Gastrocnemius medialis (tissue), 4 donors: ENCODE measurements around the gene CUL9. TPM values are rescaled to one million over a fixed set of nuclear protein-coding genes. Genes with fewer than 3 reads are reported as not detected.

Experiments used
- ATAC-seq, 2 donors: fragments of 150-250 bp; one replicate each; pipeline ENCODE4 v1.9.1; 2016
- DNase-seq, 2 donors: peaks; one replicate each; pipeline ENCODE4 v3.0.0-alpha.2; 2019
- H3K27ac ChIP-seq, 4 donors: fragments of 200-600 bp; sonication (generic); 1 replicate in 1 of 4; 2 replicates in 3 of 4; pipeline ENCODE4 v1.5.1; 2016 to 2018; ENCODE audit warnings: mild to moderate bottlenecking in 2 of 4, moderate library complexity in 1 of 4
- H3K27me3 ChIP-seq, 3 donors: fragments of 200-600 bp; sonication (generic) in 2 of 3; 1 replicate in 1 of 3; 2 replicates in 2 of 3; pipeline versions ENCODE4 v1.5.1 to v1.6.0; 2016 to 2019; ENCODE audit warnings: mild to moderate bottlenecking in 1 of 3, moderate library complexity in 1 of 3
- H3K36me3 ChIP-seq, 2 donors: fragments of 200-600 bp; sonication (generic) in 1 of 2; one replicate each; pipeline ENCODE4 v1.5.1; 2017 to 2018
- H3K4me1 ChIP-seq, 2 donors: fragments of 200-600 bp; sonication (generic) in 1 of 2; one replicate each; pipeline ENCODE4 v1.5.1; 2016 to 2017; ENCODE audit warnings: mild to moderate bottlenecking in 2 of 2
- H3K4me3 ChIP-seq, 4 donors: fragments of 200-600 bp; sonication (generic) in 3 of 4; 1 replicate in 1 of 4; 2 replicates in 3 of 4; pipeline ENCODE4 v1.5.1; 2016 to 2019; ENCODE audit warnings: mild to moderate bottlenecking in 2 of 4
- H3K9me3 ChIP-seq, 3 donors: fragments of 200-600 bp; sonication (generic) in 2 of 3; 1 replicate in 1 of 3; 2 replicates in 2 of 3; pipeline ENCODE4 v1.5.1; 2016 to 2019
- POLR2A ChIP-seq, 2 donors: fragments of 450-650 bp; IDR thresholded peaks; one replicate each; pipeline ENCODE4 v1.6.1; 2017; ENCODE audit warnings: antibody characterized with exemption in 2 of 2, mild to moderate bottlenecking in 2 of 2, moderate library complexity in 2 of 2
- in situ Hi-C, 4 donors: fragments of 200-750 bp; cut with MboI; loops; one replicate each; pipeline versions ENCODE4 v1.15.0 to v1.8.0; 2017; ENCODE audit warnings: low sequenced_read_pairs in 4 of 4
- intact Hi-C: fragments of 100-400 bp; cut with DNase I; formaldehyde crosslinking; loops from one replicate; pipeline ENCODE4 v1.15.1; 2023; ENCODE audit warnings: low total_unique reads
- total RNA-seq, 4 donors: library from RNA; depleted of rRNA; stranded (reverse); fragments of >200 nt; gene quantifications; one replicate each; pipeline versions ENCODE4 v1.1.0 to v1.2.3, GENCODE V29; 2016
- TF ChIP-seq, protein P1 (sequence below), 5 experiments: fragments of 450-650 bp in 3 of 5; fragments of 200-600 bp in 2 of 5; sonication (generic) in 2 of 5; IDR thresholded peaks in 4 of 5; conservative IDR thresholded peaks in 1 of 5; 1 replicate in 4 of 5; 2 replicates in 1 of 5; pipeline ENCODE4 v1.5.1; 2016 to 2019; ENCODE audit warnings: antibody characterized with exemption in 5 of 5, mild to moderate bottlenecking in 3 of 5, moderate library complexity in 3 of 5

The CUL9 gene
- total RNA-seq, 4 donors from 2014 or later, result 5.3 to 20.1 (median 7.1) TPM

DNA sequence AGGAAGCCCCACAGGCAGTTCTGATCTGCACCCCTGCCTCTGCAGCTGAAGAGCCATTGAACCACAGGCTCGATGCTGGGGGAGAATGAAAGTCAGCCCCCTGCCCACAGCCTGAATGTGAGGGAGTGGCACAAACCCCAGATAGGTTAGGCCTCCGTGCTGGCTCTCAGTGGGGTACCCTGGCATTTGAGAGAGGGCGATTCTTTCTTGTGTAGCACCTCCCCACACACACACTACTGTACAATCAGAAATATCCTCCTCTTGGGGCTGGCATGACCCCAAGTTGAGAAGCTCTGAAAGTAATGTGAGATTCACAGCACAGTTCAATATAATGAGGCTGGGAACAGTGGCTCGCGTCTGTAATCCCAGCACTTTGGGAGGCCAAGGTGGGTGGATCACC is 79.2 kb downstream of the CUL9 start:
- intact Hi-C loops, result no loop called here
- H3K27me3 ChIP-seq, result no peaks in the 10 kb centered on the region
- ATAC-seq (no peak), DNase-seq (no peak)
- no peaks in the 10 kb centered on the region for H3K36me3 ChIP-seq
- no peaks in the 10 kb centered on the region for H3K4me1 ChIP-seq
- H3K9me3 ChIP-seq, result no peaks in the 10 kb centered on the region
- H3K4me3 ChIP-seq, result no peak overlapping the region
- H3K27ac ChIP-seq, result no peak overlapping the region
- in situ Hi-C loops, result no loop called here
- TF ChIP-seq POLR2A (IDR thresholded peaks at IDR 0.05), result no peak
- TF ChIP-seq, protein P1, sequence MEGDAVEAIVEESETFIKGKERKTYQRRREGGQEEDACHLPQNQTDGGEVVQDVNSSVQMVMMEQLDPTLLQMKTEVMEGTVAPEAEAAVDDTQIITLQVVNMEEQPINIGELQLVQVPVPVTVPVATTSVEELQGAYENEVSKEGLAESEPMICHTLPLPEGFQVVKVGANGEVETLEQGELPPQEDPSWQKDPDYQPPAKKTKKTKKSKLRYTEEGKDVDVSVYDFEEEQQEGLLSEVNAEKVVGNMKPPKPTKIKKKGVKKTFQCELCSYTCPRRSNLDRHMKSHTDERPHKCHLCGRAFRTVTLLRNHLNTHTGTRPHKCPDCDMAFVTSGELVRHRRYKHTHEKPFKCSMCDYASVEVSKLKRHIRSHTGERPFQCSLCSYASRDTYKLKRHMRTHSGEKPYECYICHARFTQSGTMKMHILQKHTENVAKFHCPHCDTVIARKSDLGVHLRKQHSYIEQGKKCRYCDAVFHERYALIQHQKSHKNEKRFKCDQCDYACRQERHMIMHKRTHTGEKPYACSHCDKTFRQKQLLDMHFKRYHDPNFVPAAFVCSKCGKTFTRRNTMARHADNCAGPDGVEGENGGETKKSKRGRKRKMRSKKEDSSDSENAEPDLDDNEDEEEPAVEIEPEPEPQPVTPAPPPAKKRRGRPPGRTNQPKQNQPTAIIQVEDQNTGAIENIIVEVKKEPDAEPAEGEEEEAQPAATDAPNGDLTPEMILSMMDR (IDR thresholded peaks at IDR 0.05 in 4 of 5, conservative IDR thresholded peaks at IDR 0.05 in 1 of 5), result no peak

DNA sequence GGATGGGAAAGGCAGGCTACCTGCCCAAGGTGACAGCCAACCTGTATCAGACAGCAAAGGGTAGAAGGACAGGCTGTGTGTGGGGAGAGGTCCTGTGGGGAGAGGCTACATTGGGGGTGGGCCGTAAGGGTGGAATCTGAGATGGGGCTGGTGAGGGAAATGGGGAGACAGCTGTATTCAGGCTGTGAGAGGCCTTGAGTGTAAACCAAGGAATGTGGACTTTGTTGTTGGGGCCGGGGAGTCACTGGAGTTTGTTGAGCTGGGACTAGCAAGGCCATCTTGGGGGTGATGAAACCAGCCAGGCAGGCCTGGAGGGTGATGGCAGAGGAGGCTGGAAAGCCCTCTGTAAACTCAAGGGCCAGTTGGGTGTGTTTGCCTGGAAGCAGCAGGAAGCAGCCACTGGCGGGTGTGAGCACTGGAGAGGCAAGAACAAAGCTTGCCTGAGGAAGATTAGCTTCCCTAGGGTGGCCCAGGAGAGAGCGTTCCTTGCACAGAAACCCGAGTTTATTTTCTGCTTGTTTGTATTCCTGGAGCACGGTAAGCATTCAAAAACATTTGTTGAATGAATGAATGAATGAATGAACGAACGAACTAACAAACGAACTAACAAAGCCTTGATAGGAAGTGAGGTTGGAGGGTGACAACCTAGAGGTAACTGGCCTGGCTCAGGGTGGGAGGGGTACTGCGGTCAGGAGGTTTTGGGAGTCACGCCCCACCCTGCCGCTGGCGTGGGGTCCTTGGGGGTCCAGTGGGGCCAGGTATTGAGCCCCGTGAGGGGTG is 80.2 kb downstream of the CUL9 start:
- DNase-seq, result no peak
- intact Hi-C loops, result no loop called here
- Histone ChIP-seq H3K36me3 (no peaks in the 10 kb centered on the region), H3K9me3 (no peaks in the 10 kb centered on the region), H3K4me1 (no peaks in the 10 kb centered on the region), H3K4me3 (no peak overlapping the region), H3K27me3 (no peaks in the 10 kb centered on the region), H3K27ac (no peak overlapping the region)
- no peak for ATAC-seq
- in situ Hi-C loops, result no loop called here
- no peak for TF ChIP-seq POLR2A (IDR thresholded peaks at IDR 0.05)
- TF ChIP-seq, protein P1 (IDR thresholded peaks at IDR 0.05 in 4 of 5, conservative IDR thresholded peaks at IDR 0.05 in 1 of 5), result no peak

DNA sequence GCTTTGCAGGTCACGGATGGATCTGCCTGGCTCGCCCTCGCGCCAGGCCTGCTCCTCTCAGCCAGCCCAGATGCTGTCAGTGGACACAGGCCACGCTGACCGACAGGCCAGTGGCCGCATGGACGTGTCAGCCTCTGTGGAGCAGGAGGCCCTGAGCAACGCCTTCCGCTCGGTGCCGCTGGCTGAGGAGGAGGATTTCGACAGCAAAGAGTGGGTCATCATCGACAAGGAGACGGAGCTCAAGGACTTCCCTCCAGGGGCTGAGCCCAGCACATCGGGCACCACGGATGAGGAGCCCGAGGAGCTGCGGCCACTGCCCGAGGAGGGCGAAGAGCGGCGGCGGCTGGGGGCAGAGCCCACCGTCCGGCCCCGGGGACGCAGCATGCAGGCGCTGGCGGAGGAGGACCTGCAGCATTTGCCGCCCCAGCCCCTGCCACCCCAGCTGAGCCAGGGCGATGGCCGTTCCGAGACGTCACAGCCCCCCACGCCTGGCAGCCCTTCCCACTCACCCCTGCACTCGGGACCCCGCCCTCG is 80.9 kb downstream of the CUL9 start:
- ATAC-seq, result no peak
- no peak overlapping the region for H3K4me3 ChIP-seq
- TF ChIP-seq POLR2A (IDR thresholded peaks at IDR 0.05), result no peak
- TF ChIP-seq, protein P1 (IDR thresholded peaks at IDR 0.05 in 4 of 5, conservative IDR thresholded peaks at IDR 0.05 in 1 of 5), result no peak
- H3K27me3 ChIP-seq, result no peaks in the 10 kb centered on the region
- H3K4me1 ChIP-seq, result no peaks in the 10 kb centered on the region
- no peaks in the 10 kb centered on the region for H3K9me3 ChIP-seq
- intact Hi-C loops, result no loop called here
- no peaks in the 10 kb centered on the region for H3K36me3 ChIP-seq
- DNase-seq, result no peak
- no peak overlapping the region for H3K27ac ChIP-seq
- in situ Hi-C loops, result no loop called here

DNA sequence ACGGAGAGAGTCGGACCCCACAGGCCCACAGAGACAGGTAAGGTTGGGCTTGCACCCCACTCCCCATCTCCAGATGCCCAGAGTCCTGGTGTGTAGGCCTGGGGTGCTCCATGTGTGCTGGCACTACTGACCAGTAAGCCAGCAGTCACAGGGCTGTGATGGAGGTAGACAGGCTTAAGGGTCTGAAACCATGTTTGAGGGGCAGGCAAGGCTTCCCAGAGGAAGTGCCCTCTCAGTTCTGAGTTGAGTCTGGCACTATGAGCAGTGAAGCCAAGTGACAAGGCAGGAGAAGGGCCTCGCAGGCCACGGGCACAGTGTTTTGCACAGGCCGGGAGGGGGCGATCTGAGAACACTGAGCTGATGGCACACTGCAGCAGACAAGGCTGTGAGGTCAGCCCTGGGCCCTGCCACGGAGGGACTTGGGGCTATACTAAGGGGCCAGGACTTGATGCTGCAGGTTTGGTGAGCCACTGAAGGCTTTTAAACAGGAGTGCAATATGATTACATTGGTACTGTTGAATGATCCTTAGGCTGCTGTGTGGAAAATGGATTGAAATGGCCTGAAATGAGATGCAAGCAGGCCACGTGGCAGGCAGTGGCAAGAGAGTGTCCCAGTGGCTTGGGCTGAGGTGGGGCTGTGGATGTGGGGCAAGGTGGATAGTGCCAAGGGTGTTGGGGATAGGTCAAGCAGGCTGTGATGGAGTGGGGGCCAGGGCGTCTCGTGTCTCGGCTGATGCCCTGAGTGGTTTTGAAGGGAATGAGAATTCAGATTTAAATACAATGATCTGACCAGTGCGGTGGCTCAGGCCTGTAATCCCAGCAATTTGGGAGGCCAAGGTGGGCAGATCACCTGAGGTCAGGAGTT is 81.5 kb downstream of the CUL9 start:
- ATAC-seq, result peak in 1 of 2 donors; percentile 32
- in situ Hi-C loops (no loop called here), intact Hi-C loops (no loop called here)
- Histone ChIP-seq H3K36me3 (no peaks in the 10 kb centered on the region), H3K4me1 (no peaks in the 10 kb centered on the region), H3K27me3 (no peaks in the 10 kb centered on the region), H3K9me3 (no peaks in the 10 kb centered on the region), H3K27ac (no peak overlapping the region), H3K4me3 (no peak overlapping the region)
- TF ChIP-seq, protein P1 (IDR thresholded peaks at IDR 0.05 in 4 of 5, conservative IDR thresholded peaks at IDR 0.05 in 1 of 5), result peak in 3 of 5 experiments; percentile 29 to 50 (median 39)
- no peak for TF ChIP-seq POLR2A (IDR thresholded peaks at IDR 0.05)
- peak in 1 of 2 donors; percentile 19 for DNase-seq
